ENCODE data around the gene PDSS2. TPM values are rescaled to one million over a fixed set of nuclear protein-coding genes. Genes with fewer than 3 reads are reported as not detected.

The PDSS2 gene
- polyA plus RNA-seq, 1 donor from 2014 or later = 4.6 TPM

- no peak overlapping the region for H3K9ac ChIP-seq (ENCODE audit: low read length)
These were observed 97.4 kb downstream of the PDSS2 start for GRCh38 chr6:107361753-107362604.

More at GRCh38 chr6:107361753-107362604, 97.4 kb downstream of the PDSS2 start:
- Histone ChIP-seq H3K9me3 (ENCODE audit: low read length) (no peaks in the 10 kb centered on the region), H3K27me3 (ENCODE audit: insufficient read depth, low read depth, low read length) (no peaks in the 10 kb centered on the region), H3K9me2 (ENCODE audit: insufficient read depth, low read length) (no peaks in the 10 kb centered on the region), H3K4me3 (ENCODE audit: low read length) (no peak overlapping the region), H3K79me2 (replicated peaks; ENCODE audit: insufficient read depth, low read length) (no peaks in the 10 kb centered on the region), H4K20me1 (ENCODE audit: insufficient read depth) (no peaks in the 10 kb centered on the region), H3K4me2 (ENCODE audit: low read length) (no peak overlapping the region), H3F3A (ENCODE audit: insufficient read depth, low read length, poor library complexity, severe bottlenecking) (no peaks in the 10 kb centered on the region), H3K27ac (ENCODE audit: low read length) (no peak overlapping the region), H2AFZ (ENCODE audit: low read depth, low read length) (no peak overlapping the region), H3K36me3 (ENCODE audit: insufficient read depth, low read length) (no peaks in the 10 kb centered on the region)
- TF ChIP-seq REST (IDR thresholded peaks at IDR 0.05; ENCODE audit: borderline replicate concordance) (no peak), RAD21 (conservative IDR thresholded peaks at IDR 0.05) (no peak), CTCF (IDR thresholded peaks at IDR 0.05; ENCODE audit: poor library complexity, severe bottlenecking) (no peak), MXI1 (conservative IDR thresholded peaks at IDR 0.05; ENCODE audit: poor library complexity, severe bottlenecking) (no peak), EZH2 (IDR thresholded peaks at IDR 0.05; ENCODE audit: borderline replicate concordance, insufficient read depth, low read length, poor library complexity, severe bottlenecking) (no peak), TAF1 (IDR thresholded peaks at IDR 0.05; ENCODE audit: low read depth) (no peak), EP300 (conservative IDR thresholded peaks at IDR 0.05; ENCODE audit: poor library complexity, severe bottlenecking) (no peak), SMC3 (conservative IDR thresholded peaks at IDR 0.05; ENCODE audit: poor library complexity) (no peak), POLR2AphosphoS5 (IDR thresholded peaks at IDR 0.05) (no peak)
